ENCODE results near the gene AGFG2.

AGFG2 gene

GRCh38 chr7:100578246-100579183 lies 39.5 kb downstream of the AGFG2 start:
- in situ Hi-C loops (cut with HindIII; ENCODE audit: low pct_ligation_motif_present, low pct_unique_long_range_greater_than_20kb, low sequenced_read_pairs), result no loop called here
- no peak for DNase-seq

GRCh38 chr7:100580466-100581283 lies 41.7 kb downstream of the AGFG2 start:
- in situ Hi-C loops (cut with HindIII; ENCODE audit: low pct_ligation_motif_present, low pct_unique_long_range_greater_than_20kb, low sequenced_read_pairs), result no loop called here
- DNase-seq, result no peak

- in situ Hi-C loops (cut with HindIII; ENCODE audit: low pct_ligation_motif_present, low pct_unique_long_range_greater_than_20kb, low sequenced_read_pairs), result no loop called here
- no peak for DNase-seq
Measured at GRCh38 chr7:100582041-100582579, 43.1 kb downstream of the AGFG2 start.

GRCh38 chr7:100582650-100583049 lies 43.6 kb downstream of the AGFG2 start:
- in situ Hi-C loops (cut with HindIII; ENCODE audit: low pct_ligation_motif_present, low pct_unique_long_range_greater_than_20kb, low sequenced_read_pairs), result no loop called here
- no peak for DNase-seq

- DNase-seq, result no peak
- in situ Hi-C loops (cut with HindIII; ENCODE audit: low pct_ligation_motif_present, low pct_unique_long_range_greater_than_20kb, low sequenced_read_pairs), result no loop called here
Measured at GRCh38 chr7:100583132-100584053, 44.4 kb downstream of the AGFG2 start.

GRCh38 chr7:100584054-100584682 lies 45.2 kb downstream of the AGFG2 start:
- in situ Hi-C loops (cut with HindIII; ENCODE audit: low pct_ligation_motif_present, low pct_unique_long_range_greater_than_20kb, low sequenced_read_pairs), result no loop called here
- no peak for DNase-seq

GRCh38 chr7:100584683-100585510 lies 45.9 kb downstream of the AGFG2 start:
- peak; percentile 60 for DNase-seq
- in situ Hi-C loops (cut with HindIII; ENCODE audit: low pct_ligation_motif_present, low pct_unique_long_range_greater_than_20kb, low sequenced_read_pairs), result no loop called here

GRCh38 chr7:100585511-100586265 lies 46.7 kb downstream of the AGFG2 start, which contains the start of gene LRCH4:
TSS of gene LRCH4 (minus strand) at chr7:100586129. CDS start at chr7:100586100, 29 bp downstream.
- in situ Hi-C loops (cut with HindIII; ENCODE audit: low pct_ligation_motif_present, low pct_unique_long_range_greater_than_20kb, low sequenced_read_pairs), result no loop called here
- peak; percentile 46 for DNase-seq

GRCh38 chr7:100586266-100587025 lies 47.4 kb downstream of the AGFG2 start, which contains the start of gene FBXO24:
TSS of gene FBXO24 (plus strand) at chr7:100586328. CDS start at chr7:100586626, 298 bp downstream.
- in situ Hi-C loops (cut with HindIII; ENCODE audit: low pct_ligation_motif_present, low pct_unique_long_range_greater_than_20kb, low sequenced_read_pairs), result no loop called here
- peak; percentile 100 for DNase-seq

GRCh38 chr7:100588438-100588837 lies 49.4 kb downstream of the AGFG2 start:
- in situ Hi-C loops (cut with HindIII; ENCODE audit: low pct_ligation_motif_present, low pct_unique_long_range_greater_than_20kb, low sequenced_read_pairs), result no loop called here
- peak; percentile 60 for DNase-seq

- DNase-seq, result no peak
- in situ Hi-C loops (cut with HindIII; ENCODE audit: low pct_ligation_motif_present, low pct_unique_long_range_greater_than_20kb, low sequenced_read_pairs), result no loop called here
Measured at GRCh38 chr7:100589341-100589947, 50.4 kb downstream of the AGFG2 start.

GRCh38 chr7:100590077-100590737 lies 51.2 kb downstream of the AGFG2 start:
- DNase-seq, result no peak
- in situ Hi-C loops (cut with HindIII; ENCODE audit: low pct_ligation_motif_present, low pct_unique_long_range_greater_than_20kb, low sequenced_read_pairs), result no loop called here

GRCh38 chr7:100591596-100591995 lies 52.6 kb downstream of the AGFG2 start:
- in situ Hi-C loops (cut with HindIII; ENCODE audit: low pct_ligation_motif_present, low pct_unique_long_range_greater_than_20kb, low sequenced_read_pairs), result no loop called here
- no peak for DNase-seq

- in situ Hi-C loops (cut with HindIII; ENCODE audit: low pct_ligation_motif_present, low pct_unique_long_range_greater_than_20kb, low sequenced_read_pairs), result no loop called here
- DNase-seq, result no peak
Measured at GRCh38 chr7:100595188-100595587, 56.2 kb downstream of the AGFG2 start.

- in situ Hi-C loops (cut with HindIII; ENCODE audit: low pct_ligation_motif_present, low pct_unique_long_range_greater_than_20kb, low sequenced_read_pairs), result no loop called here
- DNase-seq, result no peak
Measured at GRCh38 chr7:100598425-100598824, 59.4 kb downstream of the AGFG2 start.

Data from ACHN (cell line).